Upper lobe of left lung (tissue), 6 donors: ENCODE data around the gene SLC22A1. TPM values are rescaled to one million over a fixed set of nuclear protein-coding genes. Genes with fewer than 3 reads are reported as not detected.

Experiments
- ATAC-seq, 2 donors: fragments of 200-7000 bp; cut with Tn5 transposase; one replicate each; pipeline ENCODE4 v1.9.1; 2022; ENCODE audit warnings: mild to moderate bottlenecking in 2 of 2, moderate library complexity in 2 of 2; ENCODE audit not compliant: low FRiP score in 2 of 2
- DNase-seq, 2 donors: peaks; one replicate each; pipeline ENCODE4 v3.0.0-alpha.2; 2019 to 2020
- H3K27ac ChIP-seq, 4 donors: fragments of 200-600 bp; sonication (generic); one replicate each; pipeline ENCODE4 v1.5.1; 2016 to 2019
- H3K27me3 ChIP-seq, 4 donors: fragments of 200-600 bp; sonication (generic); one replicate each; pipeline ENCODE4 v1.5.1; 2017 to 2019
- H3K36me3 ChIP-seq, 4 donors: fragments of 200-600 bp; sonication (generic); one replicate each; pipeline ENCODE4 v1.5.1; 2016 to 2019
- H3K4me1 ChIP-seq, 4 donors: fragments of 200-600 bp; sonication (generic); one replicate each; pipeline ENCODE4 v1.5.1; 2018 to 2019
- H3K4me3 ChIP-seq, 4 donors: fragments of 200-600 bp; sonication (generic); one replicate each; pipeline ENCODE4 v1.5.1; 2017 to 2019; ENCODE audit warnings: mild to moderate bottlenecking in 2 of 4, moderate library complexity in 1 of 4
- H3K9me3 ChIP-seq, 4 donors: fragments of 200-600 bp; sonication (generic); one replicate each; pipeline ENCODE4 v1.5.1; 2018 to 2019
- EP300 ChIP-seq, 4 donors: sonication (generic); formaldehyde crosslinking; IDR thresholded peaks; one replicate each; pipeline ENCODE4 v1.5.1; 2017; ENCODE audit warnings: antibody characterized with exemption in 4 of 4, control low read depth in 2 of 4
- POLR2A ChIP-seq, 4 donors: fragments of 450-650 bp; IDR thresholded peaks; one replicate each; pipeline ENCODE4 v1.5.1; 2016 to 2017; ENCODE audit warnings: antibody characterized with exemption in 4 of 4, mild to moderate bottlenecking in 2 of 4
- POLR2AphosphoS5 ChIP-seq, 2 donors: sonication (generic); formaldehyde crosslinking; IDR thresholded peaks; one replicate each; pipeline ENCODE4 v1.5.1; 2017; ENCODE audit warnings: antibody characterized with exemption in 2 of 2
- WGBS, 2 donors: methylation state at CpG; one replicate each; pipeline ENCODE4 v1.1.5; 2017 to 2018; 5-methylcytosine and 5-hydroxymethylcytosine counted together
- total RNA-seq, 6 donors: library from RNA; depleted of rRNA in 4 of 6; stranded (reverse); fragments of >200 nt in 4 of 6; gene quantifications; one replicate each; pipeline versions ENCODE4 v1.1.0 to v1.2.1, GENCODE V29; 2016 to 2021
- TF ChIP-seq, protein P1 (sequence below), 6 experiments: fragments of 450-650 bp in 4 of 6; fragments of 200-600 bp in 2 of 6; sonication (generic) in 2 of 6; IDR thresholded peaks; one replicate each; pipeline ENCODE4 v1.5.1; 2016 to 2019; ENCODE audit warnings: antibody characterized with exemption in 6 of 6
- donor health status: DM: no; HTN: no; CAD: no; lungs with moderate emphysema.
- donor health status: DM: no; HTN: yes; CAD: no; lungs with severe emphysema.

Gene SLC22A1
- total RNA-seq, 6 donors from 2014 or later, result 0.67 to 4.2 (median 2.0) TPM

DNA sequence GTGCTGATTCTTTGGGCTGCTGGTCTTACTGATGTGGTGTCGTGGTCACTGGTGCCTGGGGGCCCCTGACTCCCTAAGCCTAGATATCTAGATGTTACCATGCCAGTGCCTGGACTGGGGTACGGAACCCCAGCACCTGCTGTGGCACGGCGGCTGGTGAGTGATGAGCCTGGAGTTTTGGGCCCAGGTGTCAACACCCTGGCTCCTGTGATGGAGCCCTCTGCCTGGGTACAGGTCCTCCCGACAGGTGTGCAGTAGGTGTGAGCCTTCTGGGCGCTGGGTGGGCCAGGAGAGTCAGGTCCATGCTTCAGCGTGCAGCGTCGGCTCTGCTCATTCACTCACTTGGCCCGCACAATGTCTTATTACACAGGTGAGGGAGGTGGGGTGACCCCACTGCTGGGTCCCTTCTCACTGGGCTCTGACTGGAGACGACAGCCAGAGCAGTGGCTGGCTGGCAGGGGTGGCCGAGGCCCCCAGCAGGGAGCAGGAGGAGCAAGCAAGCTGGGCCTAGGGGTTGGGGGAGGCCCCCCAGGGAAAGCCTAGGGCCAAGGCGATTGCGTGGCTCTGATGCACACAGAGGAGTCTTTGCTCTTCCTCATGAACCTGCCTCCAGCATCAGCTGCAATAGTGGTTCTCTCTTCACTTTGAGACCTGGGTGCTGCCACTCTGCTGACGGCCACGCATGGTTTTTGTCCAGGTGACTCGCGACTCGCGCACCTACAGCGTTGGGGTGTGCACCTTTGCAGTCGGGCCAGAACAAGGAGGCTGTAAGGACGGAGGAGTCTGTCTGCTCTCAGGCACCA, 42.5 kb upstream of the SLC22A1 start:
- H3K27ac ChIP-seq, result no peak overlapping the region
- peaks cover 45 to 100% (median 94%) of the 10 kb centered on the region in 4 donors for H3K36me3 ChIP-seq
- no peaks in the 10 kb centered on the region for H3K9me3 ChIP-seq
- WGBS, 2 donors, result 97 to 98% methylated on average over 17 to 22 of the region's 23 CpGs
- no peaks in the 10 kb centered on the region for H3K4me1 ChIP-seq
- DNase-seq (peak in 1 of 2 donors; percentile 49), ATAC-seq (peak in 1 of 2 donors; percentile 47)
- H3K4me3 ChIP-seq, result no peak overlapping the region
- no peaks in the 10 kb centered on the region for H3K27me3 ChIP-seq
- TF ChIP-seq POLR2AphosphoS5 (IDR thresholded peaks at IDR 0.05) (no peak), EP300 (IDR thresholded peaks at IDR 0.05) (no peak), POLR2A (IDR thresholded peaks at IDR 0.05) (no peak)
- TF ChIP-seq, protein P1, sequence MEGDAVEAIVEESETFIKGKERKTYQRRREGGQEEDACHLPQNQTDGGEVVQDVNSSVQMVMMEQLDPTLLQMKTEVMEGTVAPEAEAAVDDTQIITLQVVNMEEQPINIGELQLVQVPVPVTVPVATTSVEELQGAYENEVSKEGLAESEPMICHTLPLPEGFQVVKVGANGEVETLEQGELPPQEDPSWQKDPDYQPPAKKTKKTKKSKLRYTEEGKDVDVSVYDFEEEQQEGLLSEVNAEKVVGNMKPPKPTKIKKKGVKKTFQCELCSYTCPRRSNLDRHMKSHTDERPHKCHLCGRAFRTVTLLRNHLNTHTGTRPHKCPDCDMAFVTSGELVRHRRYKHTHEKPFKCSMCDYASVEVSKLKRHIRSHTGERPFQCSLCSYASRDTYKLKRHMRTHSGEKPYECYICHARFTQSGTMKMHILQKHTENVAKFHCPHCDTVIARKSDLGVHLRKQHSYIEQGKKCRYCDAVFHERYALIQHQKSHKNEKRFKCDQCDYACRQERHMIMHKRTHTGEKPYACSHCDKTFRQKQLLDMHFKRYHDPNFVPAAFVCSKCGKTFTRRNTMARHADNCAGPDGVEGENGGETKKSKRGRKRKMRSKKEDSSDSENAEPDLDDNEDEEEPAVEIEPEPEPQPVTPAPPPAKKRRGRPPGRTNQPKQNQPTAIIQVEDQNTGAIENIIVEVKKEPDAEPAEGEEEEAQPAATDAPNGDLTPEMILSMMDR (IDR thresholded peaks at IDR 0.05), result no peak

DNA sequence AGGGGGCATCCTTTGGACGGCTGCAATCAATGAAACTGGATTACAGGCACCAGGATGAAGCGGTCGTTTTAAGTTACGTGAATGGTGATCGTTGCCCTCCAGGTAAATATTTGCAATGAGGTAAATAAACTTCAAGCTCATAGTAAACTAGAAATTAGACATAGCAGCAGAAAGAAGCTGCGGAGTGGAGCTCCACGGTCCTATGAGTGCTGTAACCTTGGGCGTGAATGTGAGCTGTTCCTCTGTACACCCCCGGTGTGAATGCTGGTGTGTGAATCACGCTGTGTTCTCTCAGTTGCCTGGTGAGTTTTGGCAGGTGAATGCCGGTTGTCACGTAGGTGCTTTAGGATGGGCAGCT, 42.0 kb upstream of the SLC22A1 start:
- TF ChIP-seq, protein P1 (IDR thresholded peaks at IDR 0.05), result no peak
- WGBS, 2 donors, result 92 to 96% methylated on average over 12 of the region's 12 CpGs
- Histone ChIP-seq H3K27me3 (no peaks in the 10 kb centered on the region), H3K4me1 (no peaks in the 10 kb centered on the region), H3K4me3 (no peak overlapping the region), H3K27ac (no peak overlapping the region), H3K36me3 (peaks cover 51 to 100% (median 94%) of the 10 kb centered on the region in 4 donors), H3K9me3 (no peaks in the 10 kb centered on the region)
- ATAC-seq (no peak), DNase-seq (no peak)

GRCh38 chr6:160080097-160080496, 41.5 kb upstream of the SLC22A1 start:
- Histone ChIP-seq H3K9me3 (no peaks in the 10 kb centered on the region), H3K27me3 (no peaks in the 10 kb centered on the region), H3K27ac (no peak overlapping the region), H3K4me3 (no peak overlapping the region), H3K4me1 (no peaks in the 10 kb centered on the region), H3K36me3 (peaks cover 55 to 100% (median 94%) of the 10 kb centered on the region in 4 donors)
- TF ChIP-seq EP300 (IDR thresholded peaks at IDR 0.05), result no peak
- TF ChIP-seq, protein P1 (IDR thresholded peaks at IDR 0.05), result no peak
- TF ChIP-seq POLR2A (IDR thresholded peaks at IDR 0.05), result no peak
- TF ChIP-seq POLR2AphosphoS5 (IDR thresholded peaks at IDR 0.05), result no peak
- 97% methylated on average over 15 to 17 of the region's 17 CpGs for WGBS, 2 donors
- DNase-seq (no peak), ATAC-seq (no peak)

- TF ChIP-seq EP300 (IDR thresholded peaks at IDR 0.05) (no peak), POLR2AphosphoS5 (IDR thresholded peaks at IDR 0.05) (no peak), POLR2A (IDR thresholded peaks at IDR 0.05) (no peak)
- TF ChIP-seq, protein P1 (IDR thresholded peaks at IDR 0.05), result no peak
- Histone ChIP-seq H3K27me3 (no peaks in the 10 kb centered on the region), H3K4me1 (no peaks in the 10 kb centered on the region), H3K9me3 (no peaks in the 10 kb centered on the region), H3K36me3 (peaks cover 55 to 100% (median 93%) of the 10 kb centered on the region in 4 donors), H3K27ac (no peak overlapping the region), H3K4me3 (no peak overlapping the region)
- ATAC-seq, result no peak
- DNase-seq, result no peak
- 81 to 87% methylated on average over 10 to 11 of the region's 11 CpGs for WGBS, 2 donors
Observed at GRCh38 chr6:160081398-160081797, 40.2 kb upstream of the SLC22A1 start.

DNA sequence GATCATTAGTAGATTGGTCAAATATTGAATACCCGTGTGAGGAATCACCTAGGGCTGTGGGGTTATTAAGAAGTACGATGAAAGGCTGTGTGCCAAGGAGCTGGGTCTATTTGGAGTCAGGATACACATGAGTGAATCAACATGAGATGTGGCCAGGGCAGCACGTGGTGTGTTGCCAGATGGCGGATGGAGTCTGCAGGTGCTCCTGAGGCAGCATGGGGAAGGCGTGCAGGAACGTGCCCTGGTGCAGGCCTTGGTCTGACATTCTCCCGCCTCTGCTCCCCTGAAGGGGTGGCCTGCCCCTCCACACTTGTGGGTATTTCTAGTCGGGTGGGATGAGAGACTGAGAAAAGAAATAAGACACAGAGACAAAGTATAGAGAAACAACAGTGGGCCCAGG, 39.0 kb upstream of the SLC22A1 start:
- no peak for TF ChIP-seq POLR2A (IDR thresholded peaks at IDR 0.05)
- TF ChIP-seq EP300 (IDR thresholded peaks at IDR 0.05), result no peak
- no peak for TF ChIP-seq POLR2AphosphoS5 (IDR thresholded peaks at IDR 0.05)
- TF ChIP-seq, protein P1 (IDR thresholded peaks at IDR 0.05), result no peak
- 87 to 88% methylated on average over 8 of the region's 8 CpGs for WGBS, 2 donors
- ATAC-seq, result no peak
- H3K9me3 ChIP-seq, result no peaks in the 10 kb centered on the region
- DNase-seq, result no peak
- no peaks in the 10 kb centered on the region for H3K4me1 ChIP-seq
- H3K27ac ChIP-seq, result no peak overlapping the region
- peaks cover 59 to 100% (median 95%) of the 10 kb centered on the region in 4 donors for H3K36me3 ChIP-seq
- no peaks in the 10 kb centered on the region for H3K27me3 ChIP-seq
- no peak overlapping the region for H3K4me3 ChIP-seq
